Effector CD8-positive, alpha-beta T cell (primary cell): ENCODE results near the gene AMMECR1.

Experiments used
- DNase-seq: peaks from one replicate; lab custom pipeline; 2025; lab: John Stamatoyannopoulos, UW

AMMECR1 gene

GRCh38 chrX:110212299-110212698, 105.6 kb downstream of the AMMECR1 start:
- DNase-seq: no peak

- DNase-seq: no peak
Measured at GRCh38 chrX:110211340-110211739, 106.5 kb downstream of the AMMECR1 start.

DNA sequence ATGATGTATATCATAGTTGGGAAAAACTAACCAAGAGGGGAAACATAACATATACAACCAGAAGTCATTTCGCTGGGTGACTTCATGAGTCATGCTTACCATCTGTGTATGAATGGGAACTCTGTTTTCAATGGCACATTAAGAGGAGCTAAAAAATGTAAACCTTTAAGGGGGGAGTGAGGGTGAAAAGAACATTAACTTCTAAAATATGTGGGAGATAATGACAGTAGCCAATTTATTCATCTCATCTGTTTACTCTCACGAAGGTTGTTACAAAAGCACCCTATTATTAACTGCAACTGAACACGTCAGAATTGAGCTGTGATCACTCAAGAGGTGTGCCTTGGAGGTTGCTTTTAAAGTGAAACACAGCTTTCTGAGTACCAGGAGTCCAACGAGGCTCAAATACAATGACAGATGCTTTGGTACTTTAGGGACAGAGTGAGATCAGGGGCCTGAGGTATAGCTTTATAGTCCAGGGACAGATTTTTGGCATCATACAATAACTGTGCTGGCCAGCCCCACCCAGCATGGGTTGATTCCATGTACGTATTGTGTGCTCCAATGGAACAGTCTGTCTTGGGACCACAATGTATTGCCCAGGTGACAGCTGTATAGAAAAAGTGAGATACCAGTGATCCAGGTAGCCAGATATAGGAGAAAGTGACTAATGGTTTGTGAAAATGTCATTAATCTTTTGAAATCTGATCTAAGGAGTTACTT, 107.3 kb downstream of the AMMECR1 start:
- no peak for DNase-seq

GRCh38 chrX:110208092-110208491, 109.8 kb downstream of the AMMECR1 start:
- DNase-seq: no peak

GRCh38 chrX:110204986-110205385, 112.9 kb downstream of the AMMECR1 start:
- DNase-seq: no peak

DNA sequence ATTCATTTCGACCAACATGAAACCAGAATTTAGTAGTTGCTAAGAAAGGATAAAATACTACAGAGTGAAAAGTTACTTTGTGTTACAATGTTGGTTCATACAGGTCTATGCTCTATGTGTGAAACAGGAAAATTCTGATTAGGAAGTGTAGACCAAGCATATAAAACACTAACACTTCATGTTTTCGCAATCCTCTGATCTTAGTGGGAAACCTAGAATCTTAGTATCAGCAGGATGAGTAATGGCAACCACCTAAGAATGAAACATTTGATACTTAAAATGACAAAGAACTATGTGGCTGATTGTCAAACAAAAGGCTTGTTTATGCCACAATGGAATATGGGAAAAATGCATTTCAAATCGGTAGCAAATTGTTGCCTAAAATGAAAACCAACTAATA, 116.1 kb downstream of the AMMECR1 start:
- no peak for DNase-seq

DNA sequence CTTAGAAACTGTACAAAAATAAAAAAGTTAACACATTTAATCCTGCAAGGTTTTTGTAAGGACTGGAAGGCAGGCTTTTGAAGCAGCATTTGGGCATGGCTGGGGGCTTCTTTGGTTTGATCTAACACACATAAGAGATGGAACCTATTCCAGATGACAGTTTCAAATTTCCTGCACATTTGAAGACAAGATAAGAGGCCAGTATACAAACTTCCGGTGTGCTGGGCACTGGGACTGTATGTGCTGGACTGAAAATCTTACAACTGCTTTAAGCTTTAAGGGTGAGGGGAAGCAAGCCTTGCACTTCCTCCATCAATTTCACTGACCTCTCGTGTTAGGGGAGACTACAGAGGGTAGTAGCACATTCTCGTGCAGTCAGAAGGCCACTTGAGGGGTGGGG, 122.9 kb downstream of the AMMECR1 start:
- DNase-seq: no peak

- no peak for DNase-seq
Measured at GRCh38 chrX:110192516-110192915, 125.4 kb downstream of the AMMECR1 start.

- DNase-seq: no peak
Measured at GRCh38 chrX:110188701-110189558, 129.0 kb downstream of the AMMECR1 start.

- DNase-seq: no peak
Measured at GRCh38 chrX:110183314-110183713, 134.6 kb downstream of the AMMECR1 start.

GRCh38 chrX:110182865-110183264, 135.0 kb downstream of the AMMECR1 start:
- DNase-seq: no peak

- no peak for DNase-seq
Measured at GRCh38 chrX:110182362-110182761, 135.5 kb downstream of the AMMECR1 start.

DNA sequence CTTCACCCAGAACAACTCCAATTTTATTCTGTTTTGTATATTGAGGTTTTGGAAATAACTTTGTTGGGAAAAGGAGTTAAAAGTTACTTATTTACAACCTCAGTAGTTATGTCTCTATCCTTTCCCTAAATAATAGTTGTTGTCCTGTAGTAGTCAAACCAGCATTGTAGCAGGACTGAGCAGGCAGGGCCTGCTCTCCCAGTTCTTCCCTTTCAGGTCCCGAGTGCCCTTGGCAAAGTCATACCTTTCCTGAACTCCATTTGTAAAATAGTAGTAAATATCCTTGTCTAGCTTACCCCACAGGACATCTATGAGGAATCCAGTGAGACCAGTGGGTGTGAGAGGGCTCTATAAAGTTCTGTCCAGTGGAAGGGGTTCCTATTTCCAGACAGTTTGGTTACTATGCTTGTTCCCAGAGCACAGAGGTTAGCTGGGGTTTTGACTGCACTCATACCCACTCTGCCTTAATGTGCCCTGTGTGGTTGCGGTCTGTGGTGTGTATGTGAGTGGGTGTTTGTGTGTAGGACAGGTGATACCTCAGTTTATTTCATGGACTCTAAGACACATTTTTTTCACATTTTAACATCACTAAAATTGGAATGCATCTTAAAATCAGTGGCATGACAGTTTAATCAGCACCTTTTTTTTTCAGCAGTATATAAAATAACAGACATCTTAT, 136.3 kb downstream of the AMMECR1 start:
- DNase-seq: no peak

DNA sequence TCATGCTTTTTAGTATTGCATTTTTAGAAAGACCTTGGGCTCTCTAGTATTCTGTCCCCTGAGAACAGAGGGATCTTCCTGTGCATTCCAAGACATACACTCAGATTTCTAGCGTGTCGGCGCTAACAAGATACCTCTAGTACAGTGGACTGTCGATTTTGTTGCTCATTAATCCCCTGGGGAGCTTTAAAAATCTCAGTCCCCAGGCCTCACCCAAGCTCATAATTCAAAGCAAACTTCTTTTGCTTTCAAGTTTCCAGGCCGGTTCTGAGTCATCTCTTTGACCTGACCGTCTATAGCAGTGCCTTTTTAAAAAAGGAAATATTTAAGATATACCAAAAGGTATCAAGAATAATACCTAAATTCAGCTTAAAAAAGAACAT, 137.0 kb downstream of the AMMECR1 start:
- DNase-seq: no peak

DNA sequence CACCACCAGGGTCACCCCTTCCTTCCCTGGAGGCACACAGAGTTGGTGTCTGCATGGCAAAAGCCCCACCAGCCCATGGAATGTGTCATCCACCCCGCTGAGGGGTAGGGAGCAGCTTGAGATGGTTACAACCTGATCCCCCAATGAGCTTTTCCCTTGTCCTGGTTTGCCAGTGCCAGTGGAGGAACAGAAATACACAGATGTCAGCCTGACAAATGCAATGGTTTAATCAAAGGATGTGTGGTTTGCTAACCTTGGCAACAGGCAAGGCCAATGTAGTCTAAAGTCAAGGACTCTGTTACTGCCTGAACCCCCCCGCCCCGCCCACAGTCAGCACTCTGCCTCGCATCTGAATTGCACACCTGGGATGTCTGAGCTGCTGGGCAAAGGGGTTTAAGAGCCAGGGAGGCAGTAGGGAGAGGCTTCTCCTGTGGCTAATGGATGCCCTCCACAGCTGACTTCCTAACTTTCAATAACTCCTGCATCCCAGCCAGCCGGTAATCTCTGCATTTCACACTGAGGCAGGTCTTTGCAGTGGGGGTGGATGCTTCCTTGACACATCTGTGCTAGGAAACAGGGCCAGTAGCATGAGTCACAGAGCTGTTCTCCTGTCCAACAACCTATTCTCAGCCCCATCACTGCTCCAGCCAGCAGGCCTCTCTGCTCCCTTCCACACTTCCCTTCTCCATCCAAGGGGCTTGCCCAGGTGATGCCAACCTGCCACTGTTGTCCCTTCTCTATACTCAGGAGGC, 137.5 kb downstream of the AMMECR1 start:
- no peak for DNase-seq

DNA sequence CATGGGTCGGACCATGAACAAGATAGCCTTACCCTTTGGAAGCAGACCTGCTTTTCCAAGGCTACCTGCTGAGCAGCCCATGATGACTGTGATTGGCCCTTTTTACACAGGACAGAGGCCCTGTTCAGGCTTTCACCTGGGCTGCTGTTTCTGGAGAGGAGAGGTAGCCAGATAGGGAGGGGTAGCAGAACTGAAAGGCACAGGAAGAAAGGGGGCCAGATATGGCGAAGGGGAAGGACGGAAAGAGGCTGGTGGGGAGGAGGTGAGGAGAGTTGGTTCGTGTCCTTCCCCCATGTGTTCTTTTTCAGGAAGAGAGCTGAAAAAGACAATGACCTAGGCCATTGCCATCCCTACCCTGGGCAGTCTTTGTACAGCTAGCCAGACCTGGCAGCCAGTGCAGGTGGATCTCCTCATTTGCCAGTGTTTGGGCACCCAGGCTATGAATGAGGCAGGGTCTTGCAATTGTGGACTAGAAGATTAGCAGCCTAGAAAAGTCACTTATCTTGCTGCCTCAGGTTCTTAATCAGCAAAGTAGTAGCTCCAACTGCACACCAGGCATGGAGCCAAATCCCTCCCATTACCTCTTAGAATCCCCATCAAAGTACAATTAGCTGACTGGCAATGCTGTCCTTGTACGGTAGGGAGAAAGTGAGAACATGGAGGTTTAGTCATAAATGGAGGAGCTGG, 139.6 kb downstream of the AMMECR1 start:
- DNase-seq: no peak

DNA sequence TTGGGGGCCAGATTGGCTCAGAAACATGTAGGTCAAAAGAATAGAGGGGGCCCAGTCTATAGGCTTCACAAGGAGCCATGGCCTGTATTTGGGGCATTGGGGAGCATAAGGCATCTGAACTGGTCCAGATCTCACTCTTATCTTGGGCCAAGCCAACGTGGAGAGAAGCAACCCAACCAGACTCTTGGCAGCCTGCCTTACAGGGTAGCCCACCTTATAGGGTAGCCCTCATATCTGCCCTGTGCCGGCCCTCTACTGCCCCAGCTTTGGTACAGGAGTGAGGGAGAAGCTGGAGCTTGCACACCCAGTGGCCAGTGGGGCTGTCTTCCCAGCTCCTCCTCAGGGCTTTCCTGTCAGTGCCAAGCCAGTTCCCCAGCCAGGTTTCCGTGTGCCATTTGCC, 142.2 kb downstream of the AMMECR1 start:
- DNase-seq: no peak

DNA sequence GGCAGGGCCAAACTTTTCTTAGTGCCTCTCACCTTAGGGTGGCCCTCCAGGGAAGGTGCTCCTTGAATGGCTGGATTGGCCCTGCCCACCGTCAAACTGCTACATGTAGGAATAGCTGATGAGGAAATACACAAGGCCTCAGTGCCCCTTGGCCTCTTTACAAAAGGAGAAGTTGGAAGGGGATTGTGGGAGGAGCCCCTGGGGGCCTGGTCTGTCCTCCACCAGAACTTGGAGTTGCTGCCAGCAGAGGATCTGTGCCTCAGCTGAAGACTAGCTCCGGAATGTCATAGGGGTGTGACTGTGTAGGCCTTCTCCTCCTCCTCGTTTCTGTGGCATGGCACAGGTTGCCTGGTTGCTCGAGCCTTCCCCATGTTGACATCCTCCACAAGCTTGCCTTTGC, 142.7 kb downstream of the AMMECR1 start:
- no peak for DNase-seq

- DNase-seq: no peak
Measured at GRCh38 chrX:110173192-110174175, 144.4 kb downstream of the AMMECR1 start.

DNA sequence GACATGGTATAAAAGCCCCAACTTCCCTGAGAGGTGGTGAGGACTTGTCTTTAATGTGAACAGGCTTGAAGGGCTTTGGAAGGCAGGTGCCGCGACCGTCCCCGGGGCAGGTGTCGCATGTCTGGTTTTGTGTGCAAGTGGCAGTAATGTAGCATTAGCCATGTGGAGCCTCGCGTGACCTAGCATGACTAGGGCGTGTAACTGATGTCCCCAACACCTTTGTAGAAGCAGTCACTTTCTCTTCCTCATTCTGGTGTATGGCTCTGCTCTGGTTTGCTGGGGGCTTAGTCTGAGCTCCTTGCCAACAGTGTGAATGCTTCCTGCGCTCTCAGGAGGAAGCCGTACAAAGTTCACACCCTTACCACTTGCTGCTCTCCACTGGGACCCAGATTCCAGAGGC, 145.7 kb downstream of the AMMECR1 start:
- no peak for DNase-seq
